ENCODE data around the gene MAML3.

The MAML3 gene

GRCh38 chr4:139786494-139787354 lies 367.3 kb downstream of the MAML3 start:
- TF ChIP-seq FOXP2 (optimal IDR thresholded peaks at IDR 0.05; ENCODE audit: borderline replicate concordance, extremely low read depth, extremely low read length, insufficient read depth) (no peak), SIN3A (IDR thresholded peaks at IDR 0.05; ENCODE audit: borderline replicate concordance, insufficient read depth, low read length) (no peak), TAF1 (IDR thresholded peaks at IDR 0.05; ENCODE audit: borderline replicate concordance, insufficient read depth, low read length) (no peak), POLR2AphosphoS5 (IDR thresholded peaks at IDR 0.05; ENCODE audit: low read depth, low read length) (no peak)
- TF ChIP-seq, protein P1, sequence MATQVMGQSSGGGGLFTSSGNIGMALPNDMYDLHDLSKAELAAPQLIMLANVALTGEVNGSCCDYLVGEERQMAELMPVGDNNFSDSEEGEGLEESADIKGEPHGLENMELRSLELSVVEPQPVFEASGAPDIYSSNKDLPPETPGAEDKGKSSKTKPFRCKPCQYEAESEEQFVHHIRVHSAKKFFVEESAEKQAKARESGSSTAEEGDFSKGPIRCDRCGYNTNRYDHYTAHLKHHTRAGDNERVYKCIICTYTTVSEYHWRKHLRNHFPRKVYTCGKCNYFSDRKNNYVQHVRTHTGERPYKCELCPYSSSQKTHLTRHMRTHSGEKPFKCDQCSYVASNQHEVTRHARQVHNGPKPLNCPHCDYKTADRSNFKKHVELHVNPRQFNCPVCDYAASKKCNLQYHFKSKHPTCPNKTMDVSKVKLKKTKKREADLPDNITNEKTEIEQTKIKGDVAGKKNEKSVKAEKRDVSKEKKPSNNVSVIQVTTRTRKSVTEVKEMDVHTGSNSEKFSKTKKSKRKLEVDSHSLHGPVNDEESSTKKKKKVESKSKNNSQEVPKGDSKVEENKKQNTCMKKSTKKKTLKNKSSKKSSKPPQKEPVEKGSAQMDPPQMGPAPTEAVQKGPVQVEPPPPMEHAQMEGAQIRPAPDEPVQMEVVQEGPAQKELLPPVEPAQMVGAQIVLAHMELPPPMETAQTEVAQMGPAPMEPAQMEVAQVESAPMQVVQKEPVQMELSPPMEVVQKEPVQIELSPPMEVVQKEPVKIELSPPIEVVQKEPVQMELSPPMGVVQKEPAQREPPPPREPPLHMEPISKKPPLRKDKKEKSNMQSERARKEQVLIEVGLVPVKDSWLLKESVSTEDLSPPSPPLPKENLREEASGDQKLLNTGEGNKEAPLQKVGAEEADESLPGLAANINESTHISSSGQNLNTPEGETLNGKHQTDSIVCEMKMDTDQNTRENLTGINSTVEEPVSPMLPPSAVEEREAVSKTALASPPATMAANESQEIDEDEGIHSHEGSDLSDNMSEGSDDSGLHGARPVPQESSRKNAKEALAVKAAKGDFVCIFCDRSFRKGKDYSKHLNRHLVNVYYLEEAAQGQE (IDR thresholded peaks at IDR 0.05; ENCODE audit: insufficient read depth in 1 of 2, low read depth in 2 of 2, low read length in 2 of 2), result no peak

DNA sequence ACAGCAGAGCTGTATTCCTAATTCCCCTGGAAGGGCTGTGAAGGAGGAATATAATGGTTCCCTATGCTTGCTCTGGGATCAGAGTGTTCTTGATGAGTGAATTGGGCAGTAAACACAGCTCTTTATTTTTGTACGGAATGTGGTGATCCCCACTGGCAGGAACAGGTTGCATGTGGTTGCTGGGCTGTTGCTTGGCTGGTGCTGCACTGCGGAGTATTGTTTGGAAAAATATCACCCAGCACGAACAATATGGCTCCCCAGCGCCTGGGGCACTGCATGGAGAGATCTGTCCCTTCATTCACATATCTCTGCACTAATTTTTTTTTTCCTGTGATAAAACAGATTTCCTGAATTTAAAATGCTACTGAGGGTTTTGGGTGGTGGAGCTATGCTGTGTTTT lies 368.6 kb downstream of the MAML3 start:
- TF ChIP-seq, protein P1 (IDR thresholded peaks at IDR 0.05; ENCODE audit: insufficient read depth in 1 of 2, low read depth in 2 of 2, low read length in 2 of 2), result no peak
- TF ChIP-seq TAF1 (IDR thresholded peaks at IDR 0.05; ENCODE audit: borderline replicate concordance, insufficient read depth, low read length) (no peak), FOXP2 (optimal IDR thresholded peaks at IDR 0.05; ENCODE audit: borderline replicate concordance, extremely low read depth, extremely low read length, insufficient read depth) (no peak), POLR2AphosphoS5 (IDR thresholded peaks at IDR 0.05; ENCODE audit: low read depth, low read length) (no peak), SIN3A (IDR thresholded peaks at IDR 0.05; ENCODE audit: borderline replicate concordance, insufficient read depth, low read length) (no peak)

GRCh38 chr4:139783741-139784484 lies 370.1 kb downstream of the MAML3 start:
- TF ChIP-seq TAF1 (IDR thresholded peaks at IDR 0.05; ENCODE audit: borderline replicate concordance, insufficient read depth, low read length) (no peak), FOXP2 (optimal IDR thresholded peaks at IDR 0.05; ENCODE audit: borderline replicate concordance, extremely low read depth, extremely low read length, insufficient read depth) (no peak), SIN3A (IDR thresholded peaks at IDR 0.05; ENCODE audit: borderline replicate concordance, insufficient read depth, low read length) (no peak), POLR2AphosphoS5 (IDR thresholded peaks at IDR 0.05; ENCODE audit: low read depth, low read length) (no peak)
- TF ChIP-seq, protein P1 (IDR thresholded peaks at IDR 0.05; ENCODE audit: insufficient read depth in 1 of 2, low read depth in 2 of 2, low read length in 2 of 2), result no peak

GRCh38 chr4:139782926-139783522 lies 371.0 kb downstream of the MAML3 start:
- TF ChIP-seq FOXP2 (optimal IDR thresholded peaks at IDR 0.05; ENCODE audit: borderline replicate concordance, extremely low read depth, extremely low read length, insufficient read depth), result no peak
- TF ChIP-seq TAF1 (IDR thresholded peaks at IDR 0.05; ENCODE audit: borderline replicate concordance, insufficient read depth, low read length), result no peak
- TF ChIP-seq, protein P1 (IDR thresholded peaks at IDR 0.05; ENCODE audit: insufficient read depth in 1 of 2, low read depth in 2 of 2, low read length in 2 of 2), result no peak
- no peak for TF ChIP-seq SIN3A (IDR thresholded peaks at IDR 0.05; ENCODE audit: borderline replicate concordance, insufficient read depth, low read length)
- no peak for TF ChIP-seq POLR2AphosphoS5 (IDR thresholded peaks at IDR 0.05; ENCODE audit: low read depth, low read length)
